ENCODE data around the gene SLC37A2. TPM values are rescaled to one million over a fixed set of nuclear protein-coding genes. Genes with fewer than 3 reads are reported as not detected.

SLC37A2 gene
- total and polyA plus RNA-seq, 2 of the 13 experiments (the other 11 are each of a cell fraction or from before 2014, with no cell fraction given): 4.6 to 7.1 TPM

GRCh38 chr11:125062931-125063428, at the start of gene SLC37A2 (continued):
- TF ChIP-seq ZNF547 (CRISPR knock-in tag; IDR thresholded peaks at IDR 0.05) (peak; percentile 63; the same call in 1 of the 2 replicates), ZUFSP (CRISPR knock-in tag; IDR thresholded peaks at IDR 0.05; ENCODE audit: borderline replicate concordance) (no peak), HHEX (CRISPR knock-in tag; IDR thresholded peaks at IDR 0.05) (no peak), FOXO4 (CRISPR knock-in tag; conservative IDR thresholded peaks at IDR 0.05) (no peak), FIP1L1 (IDR thresholded peaks at IDR 0.05; ENCODE audit: borderline replicate concordance, insufficient read depth, low read depth, low read length) (no peak), ZNF124 (CRISPR knock-in tag; IDR thresholded peaks at IDR 0.05) (no peak), SNAI1 (CRISPR knock-in tag; IDR thresholded peaks at IDR 0.05; ENCODE audit: borderline replicate concordance) (no peak), EEA1 (CRISPR knock-in tag; IDR thresholded peaks at IDR 0.05; ENCODE audit: borderline replicate concordance) (no peak), MEF2D (CRISPR knock-in tag; IDR thresholded peaks at IDR 0.05) (no peak), PPARG (CRISPR knock-in tag; conservative IDR thresholded peaks at IDR 0.05) (no peak), TRIM22 (IDR thresholded peaks at IDR 0.05) (no peak), ZNF891 (CRISPR knock-in tag; IDR thresholded peaks at IDR 0.05) (peak; percentile 38; the same call in 1 of the 2 replicates), ZMYM2 (CRISPR knock-in tag; IDR thresholded peaks at IDR 0.05) (no peak), NR0B2 (CRISPR knock-in tag; IDR thresholded peaks at IDR 0.05) (peak; percentile 61; the same call in 1 of the 2 replicates), ZNF850 (CRISPR knock-in tag; conservative IDR thresholded peaks at IDR 0.05) (no peak), ZFP82 (CRISPR knock-in tag; IDR thresholded peaks at IDR 0.05; ENCODE audit: borderline replicate concordance) (no peak), CSRNP1 (CRISPR knock-in tag; IDR thresholded peaks at IDR 0.05) (0 out of 2 replicates have a peak, but pooled peaks have one; percentile 28), ZNF674 (CRISPR knock-in tag; IDR thresholded peaks at IDR 0.05; ENCODE audit: low read depth) (no peak), ZFP62 (CRISPR knock-in tag; IDR thresholded peaks at IDR 0.05) (no peak), PHF21A (CRISPR knock-in tag; IDR thresholded peaks at IDR 0.05) (peak; percentile 74; the same call in 1 of the 2 replicates), SP5 (CRISPR knock-in tag; IDR thresholded peaks at IDR 0.05; ENCODE audit: borderline replicate concordance, low read depth) (peak; percentile 23; the same call in 1 of the 2 replicates), MAX (IDR thresholded peaks at IDR 0.05) (peak; percentile 55), ZNF431 (CRISPR knock-in tag; IDR thresholded peaks at IDR 0.05; ENCODE audit: borderline replicate concordance, low read depth) (no peak; the same call in 1 of the 2 replicates), NPAS2 (CRISPR knock-in tag; IDR thresholded peaks at IDR 0.05; ENCODE audit: borderline replicate concordance) (0 out of 2 replicates have a peak, but pooled peaks have one; percentile 4)
